H1 (cell line): ENCODE data around the gene EEF1AKMT2. TPM values are rescaled to one million over a fixed set of nuclear protein-coding genes. Genes with fewer than 3 reads are reported as not detected.

Experiments used
- EGR1 ChIP-seq: IDR thresholded peaks from 2 replicates; pipeline ENCODE4 v1.6.1; 2011; ENCODE audit warnings: low read depth, low read length, borderline replicate concordance
- EP300 ChIP-seq, 2 experiments: IDR thresholded peaks; 1 replicate in 1 of 2; 2 replicates in 1 of 2; pipeline ENCODE4 v1.6.1; 2011 to 2012; ENCODE audit warnings: low read depth in 2 of 2, low read length in 2 of 2, mild to moderate bottlenecking in 2 of 2, borderline replicate concordance in 1 of 2, inconsistent platforms in 1 of 2, moderate library complexity in 1 of 2
- JUND ChIP-seq: IDR thresholded peaks from 2 replicates; pipeline ENCODE4 v1.6.1; 2011; ENCODE audit warnings: mild to moderate bottlenecking, improper control_type of control experiment, low read length
- KDM1A ChIP-seq: fragments of 200-600, 300-600 bp; sonication (generic); IDR thresholded peaks from 2 replicates; pipeline ENCODE4 v1.7.1; 2016; ENCODE audit warnings: mild to moderate bottlenecking, low read length, borderline replicate concordance
- SP4 ChIP-seq: IDR thresholded peaks from 2 replicates; pipeline ENCODE4 v1.6.1; 2012; ENCODE audit warnings: low read length, inconsistent platforms
- TAF1 ChIP-seq: IDR thresholded peaks from 2 replicates; pipeline ENCODE4 v1.6.1; 2011; ENCODE audit warnings: mild to moderate bottlenecking, low read depth, low read length
- polyA plus RNA-seq, 7 experiments: library from polyadenylated mRNA; depleted of rRNA in 3 of 7; stranded (reverse) in 5 of 7; unstranded in 2 of 7; fragments of >200 nt in 5 of 7; fragments of 200-250 nt in 2 of 7; gene quantifications; 1 replicate in 5 of 7; 2 replicates in 1 of 7; 4 replicates in 1 of 7; pipeline versions ENCODE4 v1.2.1 to v1.2.3, GENCODE V29; 2011 to 2013; ENCODE audit warnings: missing spikeins in 2 of 7, mixed read lengths in 2 of 7
- total RNA-seq: library from RNA; stranded (reverse); fragmentation: NEBNext Ultra II Directional; extraction: Animal tissue kit (Norgen Biotek cat#: 25700); gene quantifications from 2 replicates; pipeline ENCODE4 v1.2.1, GENCODE V29; 2021
- TF ChIP-seq, protein P1 (sequence below): IDR thresholded peaks from 2 replicates; pipeline ENCODE4 v1.6.1; 2011; ENCODE audit warnings: low read length, improper control_type of control experiment

The EEF1AKMT2 gene
- total and polyA plus RNA-seq, 2 of the 8 experiments (the other 6 are each of a cell fraction or from before 2014, with no cell fraction given) = 9.8 to 26.8 TPM

DNA sequence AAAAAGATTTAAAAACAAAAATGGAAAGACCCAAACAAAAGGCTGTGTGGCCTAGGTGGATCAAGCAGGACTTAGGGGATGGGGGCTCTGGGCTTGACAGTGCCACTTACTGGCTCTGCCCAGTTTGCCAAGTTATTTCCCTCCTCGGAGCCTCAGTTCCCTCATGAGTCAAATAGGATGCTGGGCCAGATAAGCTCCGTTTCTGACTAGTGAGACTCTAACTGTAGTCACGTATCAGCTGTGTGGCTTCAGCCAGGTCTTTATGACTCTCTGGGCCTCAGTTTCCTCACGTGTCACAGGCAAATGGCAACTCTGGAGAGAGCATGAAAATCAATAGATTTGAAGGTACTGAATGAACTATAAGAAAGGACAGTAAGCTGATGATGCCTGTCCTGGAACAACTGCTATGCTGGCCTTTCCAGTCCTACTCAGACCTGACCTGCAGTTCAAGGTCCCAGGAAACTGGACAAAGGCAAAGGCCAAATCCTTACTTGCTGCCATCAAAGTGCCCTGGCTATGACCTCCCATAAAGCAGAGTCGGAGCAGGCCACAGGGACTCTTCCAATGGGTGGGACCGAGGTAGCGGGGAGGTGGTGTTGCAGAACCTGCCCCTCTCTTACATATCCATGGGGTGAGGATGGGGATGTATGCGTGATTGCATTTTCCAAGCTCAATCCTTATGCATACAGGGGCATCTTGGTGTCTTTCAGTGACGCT is 74.5 kb downstream of the EEF1AKMT2 start (continued):
- TF ChIP-seq, protein P1, sequence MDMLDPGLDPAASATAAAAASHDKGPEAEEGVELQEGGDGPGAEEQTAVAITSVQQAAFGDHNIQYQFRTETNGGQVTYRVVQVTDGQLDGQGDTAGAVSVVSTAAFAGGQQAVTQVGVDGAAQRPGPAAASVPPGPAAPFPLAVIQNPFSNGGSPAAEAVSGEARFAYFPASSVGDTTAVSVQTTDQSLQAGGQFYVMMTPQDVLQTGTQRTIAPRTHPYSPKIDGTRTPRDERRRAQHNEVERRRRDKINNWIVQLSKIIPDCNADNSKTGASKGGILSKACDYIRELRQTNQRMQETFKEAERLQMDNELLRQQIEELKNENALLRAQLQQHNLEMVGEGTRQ = no peak
- TF ChIP-seq KDM1A (no peak), TAF1 (no peak), JUND (no peak), EP300 (IDR thresholded peaks at IDR 0.05; ENCODE audit: borderline replicate concordance in 1 of 2, low read depth in 2 of 2, low read length in 2 of 2) (no peak), EGR1 (no peak), SP4 (no peak)
